NCI-H526 treated with DMSO at 0.1 percent for 48 hours (cell line): ENCODE data around the gene KIT.
"Not testable (repeated sequence)": the region's sequence is repeated elsewhere in the genome, so short reads cannot be mapped to it uniquely, and the experiment has no call there.

Experiments
- DNase-seq: peaks from one replicate; lab custom pipeline; 2025; lab: John Stamatoyannopoulos, UW

Gene KIT

GRCh38 chr4:54657551-54658251 is at the start of gene KIT:
Gene KIT (plus strand): TSS chr4:54657957. CDS start chr4:54658015, 58 bp downstream.
- DNase-seq, result peak; percentile 87

GRCh38 chr4:54609310-54609709 is 48.4 kb upstream of the KIT start:
- no peak for DNase-seq

GRCh38 chr4:54614149-54614548 is 43.6 kb upstream of the KIT start:
- no peak for DNase-seq

GRCh38 chr4:54620773-54621172 is 37.0 kb upstream of the KIT start:
- DNase-seq, result no peak

- DNase-seq, result no peak
Measured at GRCh38 chr4:54625391-54625790, 32.4 kb upstream of the KIT start.

- DNase-seq, result no peak
Measured at GRCh38 chr4:54626113-54626512, 31.6 kb upstream of the KIT start.

GRCh38 chr4:54632537-54632936 is 25.2 kb upstream of the KIT start:
- no peak for DNase-seq

DNA sequence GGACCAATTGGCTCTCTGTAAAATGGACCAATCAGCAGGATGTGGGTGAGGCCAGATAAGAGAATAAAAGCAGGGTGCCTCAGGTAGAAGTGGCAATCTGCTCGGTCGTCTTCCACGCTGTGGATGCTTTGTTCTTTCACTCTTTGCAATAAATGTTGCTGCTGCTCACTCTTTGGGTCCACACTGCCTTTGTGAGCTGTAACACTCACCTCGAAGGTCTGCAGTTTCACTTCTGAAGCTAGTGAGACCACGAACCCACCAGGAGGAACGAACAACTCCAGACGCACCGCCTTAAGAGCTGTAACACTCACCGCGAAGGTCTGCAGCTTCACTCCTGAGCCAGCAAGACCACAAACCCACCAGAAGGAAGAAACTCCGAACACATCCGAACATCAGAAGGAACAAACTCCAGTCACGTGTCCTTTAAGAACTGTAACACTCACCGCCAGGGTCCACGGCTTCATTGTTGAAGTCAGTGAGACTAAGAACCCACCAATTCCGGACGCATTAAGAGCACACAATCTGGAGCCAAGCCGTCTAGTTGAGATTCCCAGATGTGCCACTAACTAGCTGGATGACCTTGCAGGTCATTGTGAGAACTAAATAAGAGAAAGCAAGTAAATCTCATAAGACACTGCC is 24.5 kb upstream of the KIT start:
- not testable (repeated sequence) for DNase-seq

DNA sequence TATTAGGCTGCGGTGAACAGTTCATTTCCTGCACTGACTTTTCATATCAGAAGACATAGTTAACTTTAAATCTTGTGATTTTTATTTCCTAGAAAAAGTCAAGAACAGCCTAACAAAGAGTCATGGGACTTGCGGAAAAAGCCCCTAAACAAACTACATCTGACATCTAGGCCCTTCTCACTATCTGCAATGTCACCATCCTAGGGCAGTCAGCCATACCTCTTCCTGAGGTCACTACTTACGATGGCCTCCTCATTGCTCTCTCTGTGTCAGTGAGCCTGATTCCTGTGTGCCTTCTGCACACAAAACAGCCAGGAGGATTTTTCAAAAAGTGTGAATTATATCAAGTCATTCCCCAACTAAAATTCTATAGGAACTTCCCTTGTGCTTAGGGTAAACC is 22.4 kb upstream of the KIT start:
- no peak for DNase-seq

- no peak for DNase-seq
Measured at GRCh38 chr4:54637325-54637724, 20.4 kb upstream of the KIT start.

- not testable (repeated sequence) for DNase-seq
Measured at GRCh38 chr4:54641101-54641500, 16.7 kb upstream of the KIT start.

- DNase-seq, result no peak
Measured at GRCh38 chr4:54643172-54643571, 14.6 kb upstream of the KIT start.

- no peak for DNase-seq
Measured at GRCh38 chr4:54643958-54644751, 13.6 kb upstream of the KIT start.

DNA sequence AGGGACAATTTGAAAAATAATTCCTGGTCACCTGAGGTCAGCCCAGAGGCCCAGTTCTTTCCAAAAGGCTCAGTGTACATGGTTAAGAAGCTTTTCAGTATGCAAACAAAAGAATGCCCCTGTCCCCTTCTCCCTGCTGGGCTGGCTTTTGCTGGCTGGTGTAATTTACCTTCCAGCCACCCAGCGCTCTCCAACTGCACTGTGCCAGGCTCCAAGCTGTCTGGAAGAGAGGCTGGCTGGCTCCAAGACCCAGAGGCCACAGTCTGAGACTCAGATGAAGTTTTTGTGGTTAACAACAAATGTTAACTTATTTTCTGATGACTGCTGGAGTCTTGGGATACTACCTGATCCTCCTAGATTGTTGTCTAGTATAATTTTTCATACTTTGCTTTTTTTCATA is 11.9 kb upstream of the KIT start:
- DNase-seq, result no peak

- no peak for DNase-seq
Measured at GRCh38 chr4:54647070-54647469, 10.7 kb upstream of the KIT start.

- no peak for DNase-seq
Measured at GRCh38 chr4:54651050-54651449, 6.7 kb upstream of the KIT start.

DNA sequence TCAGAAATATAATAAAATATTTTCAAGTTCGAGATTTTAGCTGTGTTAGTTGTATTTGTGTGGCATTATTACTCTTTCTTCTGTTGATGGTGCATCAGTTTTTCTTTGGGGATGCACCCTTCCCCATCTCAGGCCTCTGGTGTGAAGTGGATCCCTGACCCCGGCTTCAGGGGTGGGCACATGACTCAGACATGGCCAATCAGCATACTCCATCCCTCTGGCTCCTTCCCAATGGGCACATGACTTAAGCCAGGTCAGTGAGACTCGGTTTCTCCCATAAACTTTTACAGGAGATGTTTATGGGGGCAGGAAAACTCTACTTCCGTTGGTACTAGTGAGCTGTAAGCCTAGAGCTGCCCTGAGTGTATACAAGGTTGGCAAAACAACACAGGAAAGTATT is 3.0 kb upstream of the KIT start:
- DNase-seq, result no peak

DNA sequence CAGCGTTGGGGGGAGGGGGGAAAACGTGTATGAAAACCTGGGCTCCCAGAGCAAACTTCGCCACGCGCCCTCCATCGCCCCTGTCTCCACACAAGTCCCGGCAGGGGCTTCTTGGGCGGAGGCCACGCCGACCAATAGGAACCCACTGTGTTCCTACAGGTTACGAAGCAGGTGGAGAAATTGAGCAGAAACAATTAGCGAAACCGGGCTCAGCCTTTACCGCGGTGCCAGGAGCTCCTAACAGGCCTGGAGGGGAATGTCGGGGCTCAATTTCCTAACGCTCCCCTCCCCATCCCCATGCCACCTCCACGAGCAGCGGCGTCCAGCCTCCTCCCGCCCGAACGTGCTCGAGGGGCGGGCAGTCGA is 589 bp upstream of the KIT start:
- peak; percentile 87 for DNase-seq

GRCh38 chr4:54658252-54659093 is 716 bp downstream of the KIT start:
- no peak for DNase-seq

- DNase-seq, result no peak
Measured at GRCh38 chr4:54659313-54659712, 1.6 kb downstream of the KIT start.

- no peak for DNase-seq
Measured at GRCh38 chr4:54659749-54660535, 2.2 kb downstream of the KIT start.
